Sigmoid colon (tissue), 7 donors: ENCODE data around the gene RLN3. TPM values are rescaled to one million over a fixed set of nuclear protein-coding genes. Genes with fewer than 3 reads are reported as not detected.
"Not testable (repeated sequence)": the region's sequence is repeated elsewhere in the genome, so short reads cannot be mapped to it uniquely, and the experiment has no call there.

ENCODE experiments used
- DNase-seq: peaks from one replicate; pipeline ENCODE4 v3.0.0-alpha.2; 2019
- H3K27ac ChIP-seq, 4 donors: fragments of 200-600 bp; sonication (generic); one replicate each; pipeline ENCODE4 v1.5.1; 2016 to 2019; ENCODE audit warnings: mild to moderate bottlenecking in 1 of 4
- H3K27me3 ChIP-seq, 3 donors: fragments of 200-600 bp; sonication (generic); one replicate each; pipeline ENCODE4 v1.5.1; 2019; ENCODE audit warnings: mild to moderate bottlenecking in 1 of 3
- H3K36me3 ChIP-seq, 4 donors: fragments of 200-600 bp; sonication (generic); one replicate each; pipeline ENCODE4 v1.5.1; 2016 to 2019
- H3K4me1 ChIP-seq, 4 donors: fragments of 200-600 bp; sonication (generic); one replicate each; pipeline ENCODE4 v1.5.1; 2017 to 2019
- H3K4me3 ChIP-seq, 4 donors: fragments of 200-600 bp; sonication (generic); one replicate each; pipeline ENCODE4 v1.5.1; 2017 to 2019; ENCODE audit warnings: mild to moderate bottlenecking in 2 of 4, moderate library complexity in 1 of 4
- H3K9me3 ChIP-seq, 4 donors: fragments of 200-600 bp in 3 of 4; sonication (generic) in 3 of 4; one replicate each; pipeline versions ENCODE4 v1.5.1 to v1.6.1; 2013 to 2019
- EP300 ChIP-seq, 4 donors: sonication (generic); formaldehyde crosslinking; IDR thresholded peaks; one replicate each; pipeline ENCODE4 v1.6.1; 2017; ENCODE audit warnings: antibody characterized with exemption in 4 of 4
- POLR2A ChIP-seq, 2 donors: fragments of 450-650 bp; IDR thresholded peaks; one replicate each; pipeline ENCODE4 v1.6.1; 2016; ENCODE audit warnings: antibody characterized with exemption in 2 of 2, mild to moderate bottlenecking in 2 of 2, moderate library complexity in 2 of 2
- POLR2AphosphoS5 ChIP-seq, 4 donors: sonication (generic); formaldehyde crosslinking; IDR thresholded peaks; one replicate each; pipeline ENCODE4 v1.6.1; 2017; ENCODE audit warnings: antibody characterized with exemption in 4 of 4
- WGBS, 2 donors: extraction: QIAGEN DNeasy Blood & Tissue Kit; methylation state at CpG; one replicate each; pipeline ENCODE4 v1.1.7; 2013; 5-methylcytosine and 5-hydroxymethylcytosine counted together
- intact Hi-C: fragments of 100-400 bp; cut with DNase I; formaldehyde crosslinking; loops from one replicate; pipeline ENCODE4 v1.15.1; 2023
- polyA plus RNA-seq, 3 donors: library from polyadenylated mRNA; stranded (reverse); fragments of 200-250 nt; gene quantifications; one replicate each; pipeline ENCODE4 v1.2.3, GENCODE V29; 2013
- total RNA-seq, 4 donors: library from RNA; depleted of rRNA; stranded (reverse); fragments of >200 nt; gene quantifications; one replicate each; pipeline ENCODE4 v1.1.0, GENCODE V29; 2016
- TF ChIP-seq, protein P1 (sequence below), 4 experiments: fragments of 450-650 bp in 3 of 4; fragments of 200-600 bp in 1 of 4; IDR thresholded peaks; one replicate each; pipeline ENCODE4 v1.5.1; 2016 to 2019; ENCODE audit warnings: antibody characterized with exemption in 4 of 4, mild to moderate bottlenecking in 3 of 4, moderate library complexity in 2 of 4
- donor health status: healthy with polysubstance abuse.
- donor health status: Bipolar disorder and iron deficiency.
- donor health status: healthy.

The RLN3 gene
- total and polyA plus RNA-seq, 7 donors: 1.1 TPM; not detected in 6

- H3K4me3 ChIP-seq: peak overlapping the region; percentile 38 to 60 (median 50)
- H3K4me1 ChIP-seq: peaks cover 0 to 14% (median 12%) of the 10 kb centered on the region in 4 donors
- H3K27ac ChIP-seq: peak overlapping the region in 3 of 4 donors; percentile 36 to 63 (median 42)
- intact Hi-C loops: no loop called here
- WGBS, 2 donors: 21 to 22% methylated on average over 20 of the region's 20 CpGs
- H3K36me3 ChIP-seq: no peaks in the 10 kb centered on the region
- no peak for DNase-seq
- peaks cover 0 to 34% (median 14%) of the 10 kb centered on the region in 3 donors for H3K27me3 ChIP-seq
- no peaks in the 10 kb centered on the region for H3K9me3 ChIP-seq
- no peak for TF ChIP-seq POLR2A (IDR thresholded peaks at IDR 0.05)
- TF ChIP-seq, protein P1, sequence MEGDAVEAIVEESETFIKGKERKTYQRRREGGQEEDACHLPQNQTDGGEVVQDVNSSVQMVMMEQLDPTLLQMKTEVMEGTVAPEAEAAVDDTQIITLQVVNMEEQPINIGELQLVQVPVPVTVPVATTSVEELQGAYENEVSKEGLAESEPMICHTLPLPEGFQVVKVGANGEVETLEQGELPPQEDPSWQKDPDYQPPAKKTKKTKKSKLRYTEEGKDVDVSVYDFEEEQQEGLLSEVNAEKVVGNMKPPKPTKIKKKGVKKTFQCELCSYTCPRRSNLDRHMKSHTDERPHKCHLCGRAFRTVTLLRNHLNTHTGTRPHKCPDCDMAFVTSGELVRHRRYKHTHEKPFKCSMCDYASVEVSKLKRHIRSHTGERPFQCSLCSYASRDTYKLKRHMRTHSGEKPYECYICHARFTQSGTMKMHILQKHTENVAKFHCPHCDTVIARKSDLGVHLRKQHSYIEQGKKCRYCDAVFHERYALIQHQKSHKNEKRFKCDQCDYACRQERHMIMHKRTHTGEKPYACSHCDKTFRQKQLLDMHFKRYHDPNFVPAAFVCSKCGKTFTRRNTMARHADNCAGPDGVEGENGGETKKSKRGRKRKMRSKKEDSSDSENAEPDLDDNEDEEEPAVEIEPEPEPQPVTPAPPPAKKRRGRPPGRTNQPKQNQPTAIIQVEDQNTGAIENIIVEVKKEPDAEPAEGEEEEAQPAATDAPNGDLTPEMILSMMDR (IDR thresholded peaks at IDR 0.05): no peak
- TF ChIP-seq POLR2AphosphoS5 (IDR thresholded peaks at IDR 0.05): no peak
- no peak for TF ChIP-seq EP300 (IDR thresholded peaks at IDR 0.05)
These were observed 3.2 kb downstream of the RLN3 start for GRCh38 chr19:14030997-14031718.

GRCh38 chr19:14031719-14032480 lies 4.0 kb downstream of the RLN3 start, which contains the start of gene IL27RA:
Gene IL27RA (plus strand): TSS chr19:14031762. CDS start chr19:14031873, 111 bp downstream.
- peaks cover 0 to 34% (median 14%) of the 10 kb centered on the region in 3 donors for H3K27me3 ChIP-seq
- WGBS, 2 donors: 0 to 1% methylated on average over 63 of the region's 63 CpGs
- peak within 1 kb of the TSS; percentile 38 to 60 (median 50) for H3K4me3 ChIP-seq
- TF ChIP-seq, protein P1 (IDR thresholded peaks at IDR 0.05): peak in 3 of 4 experiments; percentile 33 to 42 (median 38)
- TF ChIP-seq EP300 (IDR thresholded peaks at IDR 0.05): no peak
- no peak for TF ChIP-seq POLR2AphosphoS5 (IDR thresholded peaks at IDR 0.05)
- no peak for TF ChIP-seq POLR2A (IDR thresholded peaks at IDR 0.05)
- intact Hi-C loops: no loop called here
- DNase-seq: peak; percentile 69
- peaks cover 0 to 14% (median 12%) of the 10 kb centered on the region in 4 donors for H3K4me1 ChIP-seq
- H3K36me3 ChIP-seq: no peaks in the 10 kb centered on the region
- H3K27ac ChIP-seq: peak within 1 kb of the TSS; percentile 36 to 63 (median 48)
- no peaks in the 10 kb centered on the region for H3K9me3 ChIP-seq

DNA sequence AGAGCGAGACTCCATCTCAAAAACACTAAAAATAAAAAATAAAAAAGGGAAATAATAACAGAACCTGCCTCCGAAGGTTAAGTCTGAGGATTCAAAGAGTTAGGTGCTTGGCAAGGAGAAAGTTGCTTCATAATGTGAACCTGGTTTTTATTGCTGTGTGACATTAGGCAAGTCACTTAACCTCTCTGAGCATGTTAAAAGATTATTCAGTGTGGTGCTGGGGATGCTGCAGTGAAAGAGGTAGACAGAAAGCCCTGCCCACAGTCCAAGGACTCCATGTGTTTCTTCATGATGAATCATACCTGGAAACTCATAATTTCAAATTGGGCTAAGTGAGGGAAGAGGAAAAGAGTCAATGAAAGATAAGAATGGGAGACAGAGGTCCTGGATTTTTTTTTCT lies 6.0 kb downstream of the RLN3 start:
- intact Hi-C loops: no loop called here
- H3K9me3 ChIP-seq: no peaks in the 10 kb centered on the region
- peaks cover 0 to 28% (median 14%) of the 10 kb centered on the region in 3 donors for H3K27me3 ChIP-seq
- DNase-seq: no peak
- TF ChIP-seq, protein P1 (IDR thresholded peaks at IDR 0.05): no peak
- TF ChIP-seq EP300 (IDR thresholded peaks at IDR 0.05) (no peak), POLR2A (IDR thresholded peaks at IDR 0.05) (no peak), POLR2AphosphoS5 (IDR thresholded peaks at IDR 0.05) (no peak)
- peaks cover 0 to 14% (median 12%) of the 10 kb centered on the region in 4 donors for H3K4me1 ChIP-seq
- 87 to 97% methylated on average over 2 of the region's 2 CpGs for WGBS, 2 donors
- no peaks in the 10 kb centered on the region for H3K36me3 ChIP-seq
- no peak overlapping the region for H3K27ac ChIP-seq
- no peak overlapping the region for H3K4me3 ChIP-seq

DNA sequence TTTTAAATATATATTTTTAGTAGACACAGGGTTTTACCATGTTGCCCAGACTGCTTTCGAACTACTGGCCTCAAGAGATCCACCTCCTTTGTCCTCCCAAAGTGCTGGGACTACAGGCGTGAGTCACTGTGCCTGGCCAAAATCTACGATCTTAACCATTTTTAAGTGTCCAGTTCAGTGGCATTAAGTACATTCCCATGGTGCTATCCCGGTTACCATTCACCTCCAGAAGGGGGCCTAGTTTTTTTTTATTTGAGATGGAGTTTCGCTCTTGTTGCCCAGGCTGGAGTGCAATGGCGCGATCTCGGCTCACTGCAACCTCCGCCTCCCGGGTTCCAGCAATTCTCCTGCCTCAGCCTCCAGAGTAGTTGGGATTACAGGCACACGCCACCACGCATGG lies 7.2 kb downstream of the RLN3 start:
- Histone ChIP-seq H3K4me1 (peaks cover 0 to 14% (median 12%) of the 10 kb centered on the region in 4 donors), H3K27me3 (peaks cover 0 to 28% (median 14%) of the 10 kb centered on the region in 3 donors)
- H3K36me3 ChIP-seq, DNase-seq, H3K27ac ChIP-seq, H3K4me3 ChIP-seq, intact Hi-C loops, H3K9me3 ChIP-seq: not testable (repeated sequence)
- 93 to 95% methylated on average over 12 of the region's 12 CpGs for WGBS, 2 donors

GRCh38 chr19:14035706-14036105 lies 7.8 kb downstream of the RLN3 start:
- TF ChIP-seq EP300 (IDR thresholded peaks at IDR 0.05): no peak
- TF ChIP-seq POLR2A (IDR thresholded peaks at IDR 0.05): no peak
- TF ChIP-seq, protein P1 (IDR thresholded peaks at IDR 0.05): no peak
- TF ChIP-seq POLR2AphosphoS5 (IDR thresholded peaks at IDR 0.05): no peak
- H3K9me3 ChIP-seq: no peaks in the 10 kb centered on the region

More at GRCh38 chr19:14035706-14036105, 7.8 kb downstream of the RLN3 start:
- peaks cover 0 to 27% (median 9%) of the 10 kb centered on the region in 3 donors for H3K27me3 ChIP-seq
- H3K4me1 ChIP-seq: peaks cover 0 to 14% (median 12%) of the 10 kb centered on the region in 4 donors
- no peak for DNase-seq
- no peak overlapping the region for H3K27ac ChIP-seq
- 84 to 95% methylated on average over 7 of the region's 7 CpGs for WGBS, 2 donors
- intact Hi-C loops: no loop called here
- H3K36me3 ChIP-seq: no peaks in the 10 kb centered on the region
- no peak overlapping the region for H3K4me3 ChIP-seq
